Measurements from ENCODE around the gene PARD3B.

PARD3B gene

DNA sequence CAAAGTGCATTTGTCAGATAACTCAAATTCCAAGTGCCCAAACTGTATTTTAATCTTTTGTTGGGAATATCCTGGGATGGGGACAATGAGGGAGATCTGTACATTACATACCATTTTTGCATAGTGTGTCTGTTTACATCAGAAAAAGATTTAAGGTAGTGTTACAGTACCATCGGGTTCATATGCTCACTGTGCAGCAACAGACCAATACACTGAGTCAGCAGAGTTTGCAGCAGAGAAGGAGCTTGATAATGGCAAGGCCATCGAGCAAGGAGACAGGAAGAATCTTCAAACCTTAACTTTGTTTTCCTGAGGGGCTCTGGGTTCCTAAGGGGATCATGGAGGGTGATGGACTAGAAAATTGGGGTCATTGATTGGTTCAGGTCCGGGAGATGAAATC is 399.7 kb downstream of the PARD3B start:
- H3K9me3 ChIP-seq (ENCODE audit: control insufficient read depth in 1 of 2, low read length in 2 of 2): peaks cover 0 to 4% of the 10 kb centered on the region in 2 donors
- H3K27ac ChIP-seq (ENCODE audit: low read length): no peak overlapping the region

DNA sequence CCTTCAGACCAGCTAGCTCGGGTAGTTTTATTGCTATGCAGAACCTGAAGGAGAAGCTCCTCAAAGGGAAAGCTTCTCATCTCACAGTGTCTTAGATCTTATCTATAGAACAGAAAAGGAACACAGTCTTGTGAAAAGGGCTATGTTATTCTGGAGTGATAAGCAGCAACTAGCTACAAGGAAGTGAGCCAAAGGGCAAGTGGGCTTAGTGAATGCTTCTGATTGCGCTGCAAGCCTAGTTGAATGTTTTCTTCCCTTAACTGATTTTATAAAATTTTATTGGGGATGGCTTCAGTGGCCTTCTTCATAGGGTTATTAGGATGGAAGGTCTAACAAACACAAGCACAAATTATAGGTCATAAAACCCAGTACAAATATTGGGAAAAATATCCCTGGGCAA is 400.1 kb downstream of the PARD3B start:
- Histone ChIP-seq H3K27ac (ENCODE audit: low read length) (no peak overlapping the region), H3K4me3 (ENCODE audit: low read depth in 1 of 2, low read length in 2 of 2) (no peak overlapping the region), H3K36me3 (ENCODE audit: control insufficient read depth in 1 of 2, insufficient read depth in 2 of 2, low read length in 2 of 2) (no peaks in the 10 kb centered on the region), H3K9me3 (ENCODE audit: control insufficient read depth in 1 of 2, low read length in 2 of 2) (peaks cover 0 to 4% of the 10 kb centered on the region in 2 donors), H3K4me1 (ENCODE audit: control insufficient read depth in 1 of 2, insufficient read depth in 2 of 2, low read length in 2 of 2) (no peaks in the 10 kb centered on the region), H3K27me3 (ENCODE audit: low read depth, low read length) (no peaks in the 10 kb centered on the region)

More for the DNA sequence above, 399.7 kb downstream of the PARD3B start:
- Histone ChIP-seq H3K4me3 (ENCODE audit: low read depth in 1 of 2, low read length in 2 of 2) (no peak overlapping the region), H3K27me3 (ENCODE audit: low read depth, low read length) (no peaks in the 10 kb centered on the region), H3K4me1 (ENCODE audit: control insufficient read depth in 1 of 2, insufficient read depth in 2 of 2, low read length in 2 of 2) (no peaks in the 10 kb centered on the region), H3K36me3 (ENCODE audit: control insufficient read depth in 1 of 2, insufficient read depth in 2 of 2, low read length in 2 of 2) (no peaks in the 10 kb centered on the region)

DNA sequence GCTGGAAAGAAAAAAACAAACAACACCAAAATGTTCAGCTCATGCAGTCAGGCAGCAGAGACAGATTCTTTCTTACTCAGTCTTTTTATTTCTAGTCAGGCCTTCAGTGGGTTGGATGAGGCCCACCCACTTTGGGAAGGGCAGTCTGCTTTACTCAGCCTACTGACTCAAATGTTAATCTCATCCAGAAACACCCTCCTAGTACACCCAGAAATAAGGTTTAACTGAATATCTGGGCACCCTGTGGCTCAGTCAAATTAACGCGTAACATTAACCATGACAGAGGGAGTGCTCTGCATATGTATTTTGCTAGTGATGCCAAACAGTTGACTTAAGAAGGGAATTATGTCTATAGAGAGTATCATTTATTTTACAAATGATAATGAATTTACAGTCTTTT is 401.6 kb downstream of the PARD3B start:
- Histone ChIP-seq H3K4me3 (ENCODE audit: low read depth in 1 of 2, low read length in 2 of 2) (no peak overlapping the region), H3K27ac (ENCODE audit: low read length) (no peak overlapping the region), H3K36me3 (ENCODE audit: control insufficient read depth in 1 of 2, insufficient read depth in 2 of 2, low read length in 2 of 2) (no peaks in the 10 kb centered on the region), H3K4me1 (ENCODE audit: control insufficient read depth in 1 of 2, insufficient read depth in 2 of 2, low read length in 2 of 2) (no peaks in the 10 kb centered on the region), H3K27me3 (ENCODE audit: low read depth, low read length) (no peaks in the 10 kb centered on the region), H3K9me3 (ENCODE audit: control insufficient read depth in 1 of 2, low read length in 2 of 2) (peaks cover 0 to 4% of the 10 kb centered on the region in 2 donors)

DNA sequence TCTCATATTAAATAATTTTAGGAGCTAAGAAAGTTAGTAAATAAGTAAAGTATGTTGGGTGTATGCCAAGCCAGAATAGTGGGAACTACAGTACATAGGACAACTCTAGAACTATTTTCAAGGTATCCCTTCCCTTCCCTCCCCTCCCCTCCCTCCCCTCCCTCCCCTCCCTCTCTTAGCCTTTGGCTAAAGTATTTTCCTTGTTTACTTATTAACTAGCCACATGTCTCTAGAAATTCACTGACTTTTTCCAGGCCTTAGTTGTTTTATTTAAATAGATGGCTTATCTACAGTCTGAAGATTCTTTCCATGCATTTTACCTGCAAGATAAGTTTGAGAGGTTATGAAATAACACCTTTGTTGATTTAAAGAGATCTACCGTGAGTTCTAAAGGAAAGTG is 402.1 kb downstream of the PARD3B start:
- Histone ChIP-seq H3K4me3 (ENCODE audit: low read depth in 1 of 2, low read length in 2 of 2) (no peak overlapping the region), H3K36me3 (ENCODE audit: control insufficient read depth in 1 of 2, insufficient read depth in 2 of 2, low read length in 2 of 2) (no peaks in the 10 kb centered on the region), H3K4me1 (ENCODE audit: control insufficient read depth in 1 of 2, insufficient read depth in 2 of 2, low read length in 2 of 2) (no peaks in the 10 kb centered on the region), H3K27me3 (ENCODE audit: low read depth, low read length) (no peaks in the 10 kb centered on the region), H3K9me3 (ENCODE audit: control insufficient read depth in 1 of 2, low read length in 2 of 2) (peaks cover 0 to 4% of the 10 kb centered on the region in 2 donors), H3K27ac (ENCODE audit: low read length) (no peak overlapping the region)

DNA sequence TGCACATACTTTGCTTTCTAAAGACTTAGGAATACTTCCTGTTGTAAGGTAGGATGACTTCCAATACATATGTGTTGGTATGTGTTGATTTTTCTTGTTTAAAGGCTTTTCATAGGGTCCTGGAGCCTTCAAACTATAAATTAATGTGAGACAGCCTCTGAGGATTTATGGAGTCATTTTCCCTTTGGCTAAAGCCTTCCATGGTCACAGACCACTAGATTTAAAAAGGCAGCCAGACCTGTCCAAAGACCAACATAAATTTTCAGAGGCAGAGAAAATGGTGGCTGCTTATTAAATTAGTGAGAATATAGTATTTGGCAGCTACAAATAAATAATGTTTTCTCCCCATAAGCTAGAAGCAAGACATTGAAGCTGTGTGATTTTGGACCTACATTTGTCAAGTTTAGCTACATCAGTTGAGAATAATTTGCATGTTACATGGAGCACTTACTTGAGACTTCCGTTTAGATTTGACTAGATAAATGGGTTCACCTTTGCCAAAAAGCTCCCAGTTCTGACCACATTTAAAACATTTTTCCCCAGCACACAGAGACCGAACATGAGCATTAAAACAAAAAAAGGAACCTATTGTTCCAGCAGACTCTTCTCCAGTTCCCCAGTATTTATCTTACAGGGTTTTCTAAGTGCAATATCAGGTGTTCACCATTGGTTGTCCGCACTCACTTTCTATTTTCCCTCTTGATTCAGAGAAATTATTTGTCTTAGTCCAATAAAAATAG is 402.9 kb downstream of the PARD3B start:
- Histone ChIP-seq H3K36me3 (ENCODE audit: control insufficient read depth in 1 of 2, insufficient read depth in 2 of 2, low read length in 2 of 2) (no peaks in the 10 kb centered on the region), H3K27ac (ENCODE audit: low read length) (no peak overlapping the region), H3K4me1 (ENCODE audit: control insufficient read depth in 1 of 2, insufficient read depth in 2 of 2, low read length in 2 of 2) (no peaks in the 10 kb centered on the region), H3K9me3 (ENCODE audit: control insufficient read depth in 1 of 2, low read length in 2 of 2) (peaks cover 0 to 4% of the 10 kb centered on the region in 2 donors), H3K27me3 (ENCODE audit: low read depth, low read length) (no peaks in the 10 kb centered on the region), H3K4me3 (ENCODE audit: low read depth in 1 of 2, low read length in 2 of 2) (no peak overlapping the region)

DNA sequence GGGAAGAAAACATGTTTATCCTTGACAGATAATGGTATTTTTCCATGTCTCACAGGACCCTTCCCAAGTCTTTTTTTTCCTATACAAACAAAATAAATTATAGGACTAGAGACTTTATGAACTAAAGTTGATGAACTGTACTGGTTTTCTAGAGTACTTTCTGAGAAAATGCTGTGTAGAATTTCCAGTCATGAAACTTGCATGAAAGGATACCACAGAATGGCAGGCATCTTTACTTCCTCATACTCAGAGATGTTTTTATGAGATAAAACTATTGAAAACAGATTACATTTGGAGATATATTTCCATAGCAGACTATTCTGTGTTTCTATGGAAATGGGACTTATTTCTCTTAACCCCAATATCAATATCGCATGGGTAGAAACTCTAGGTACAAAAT is 403.5 kb downstream of the PARD3B start:
- H3K27me3 ChIP-seq (ENCODE audit: low read depth, low read length): no peaks in the 10 kb centered on the region
- H3K27ac ChIP-seq (ENCODE audit: low read length): no peak overlapping the region
- no peaks in the 10 kb centered on the region for H3K4me1 ChIP-seq (ENCODE audit: control insufficient read depth in 1 of 2, insufficient read depth in 2 of 2, low read length in 2 of 2)
- H3K9me3 ChIP-seq (ENCODE audit: control insufficient read depth in 1 of 2, low read length in 2 of 2): peaks cover 0 to 4% of the 10 kb centered on the region in 2 donors
- H3K36me3 ChIP-seq (ENCODE audit: control insufficient read depth in 1 of 2, insufficient read depth in 2 of 2, low read length in 2 of 2): no peaks in the 10 kb centered on the region
- no peak overlapping the region for H3K4me3 ChIP-seq (ENCODE audit: low read depth in 1 of 2, low read length in 2 of 2)

DNA sequence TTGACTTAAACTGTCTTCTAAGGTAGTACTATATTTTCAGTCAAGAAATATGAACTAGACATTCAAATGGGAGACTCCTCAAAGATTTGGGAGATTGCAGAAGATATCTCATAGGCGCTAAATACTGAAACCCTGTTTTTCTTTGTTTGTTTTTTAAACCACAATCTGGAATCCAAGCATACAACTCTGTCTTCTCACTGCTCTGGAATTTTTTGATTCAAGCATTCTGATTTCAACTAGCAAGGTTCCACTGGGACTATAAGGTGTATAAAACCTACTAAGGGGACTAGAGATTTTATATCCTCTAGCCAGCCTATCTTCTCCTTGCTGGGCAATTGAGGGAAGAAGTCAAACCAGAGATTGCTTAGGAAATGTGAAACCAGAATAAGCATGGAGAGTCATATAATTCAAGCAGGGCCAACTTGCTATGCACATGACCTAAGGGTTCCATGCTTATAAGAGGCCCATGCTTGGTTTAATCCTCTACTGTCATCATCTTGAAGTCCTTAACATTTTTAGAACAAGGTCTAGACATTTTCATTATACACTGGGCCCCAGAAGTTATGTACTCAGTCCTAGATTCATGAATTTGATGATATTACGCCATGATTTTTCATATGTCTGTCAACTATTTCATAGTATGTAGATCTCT is 405.5 kb downstream of the PARD3B start:
- Histone ChIP-seq H3K27me3 (ENCODE audit: low read depth, low read length) (no peaks in the 10 kb centered on the region), H3K27ac (ENCODE audit: low read length) (no peak overlapping the region)

DNA sequence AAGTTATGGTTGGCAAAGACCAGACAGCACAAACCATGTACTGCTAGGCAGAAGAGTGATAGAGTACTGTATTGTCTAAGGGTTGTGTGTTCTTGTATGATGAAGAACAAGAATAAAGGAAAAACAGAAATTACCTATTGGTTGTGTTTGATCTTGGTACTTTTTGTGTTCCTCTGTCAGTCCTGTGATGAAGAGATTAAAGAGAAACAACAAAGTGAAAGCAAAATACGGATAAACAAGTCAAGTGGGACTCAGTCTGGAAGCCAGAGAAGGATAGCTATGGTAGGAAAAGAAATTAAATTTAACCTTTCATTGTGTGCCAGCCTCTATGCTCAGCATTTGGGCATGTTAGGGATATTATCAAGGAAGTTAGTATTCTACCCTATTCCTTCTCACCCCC is 413.1 kb downstream of the PARD3B start:
- Histone ChIP-seq H3K27me3 (ENCODE audit: low read depth, low read length) (no peaks in the 10 kb centered on the region), H3K36me3 (ENCODE audit: control insufficient read depth in 1 of 2, insufficient read depth in 2 of 2, low read length in 2 of 2) (no peaks in the 10 kb centered on the region), H3K27ac (ENCODE audit: low read length) (no peak overlapping the region), H3K4me1 (ENCODE audit: control insufficient read depth in 1 of 2, insufficient read depth in 2 of 2, low read length in 2 of 2) (no peaks in the 10 kb centered on the region), H3K9me3 (ENCODE audit: control insufficient read depth in 1 of 2, low read length in 2 of 2) (no peaks in the 10 kb centered on the region), H3K4me3 (ENCODE audit: low read depth in 1 of 2, low read length in 2 of 2) (no peak overlapping the region)

More for the DNA sequence above, 405.5 kb downstream of the PARD3B start:
- no peaks in the 10 kb centered on the region for H3K4me1 ChIP-seq (ENCODE audit: control insufficient read depth in 1 of 2, insufficient read depth in 2 of 2, low read length in 2 of 2)
- H3K4me3 ChIP-seq (ENCODE audit: low read depth in 1 of 2, low read length in 2 of 2): no peak overlapping the region
- H3K36me3 ChIP-seq (ENCODE audit: control insufficient read depth in 1 of 2, insufficient read depth in 2 of 2, low read length in 2 of 2): no peaks in the 10 kb centered on the region
- no peaks in the 10 kb centered on the region for H3K9me3 ChIP-seq (ENCODE audit: control insufficient read depth in 1 of 2, low read length in 2 of 2)

DNA sequence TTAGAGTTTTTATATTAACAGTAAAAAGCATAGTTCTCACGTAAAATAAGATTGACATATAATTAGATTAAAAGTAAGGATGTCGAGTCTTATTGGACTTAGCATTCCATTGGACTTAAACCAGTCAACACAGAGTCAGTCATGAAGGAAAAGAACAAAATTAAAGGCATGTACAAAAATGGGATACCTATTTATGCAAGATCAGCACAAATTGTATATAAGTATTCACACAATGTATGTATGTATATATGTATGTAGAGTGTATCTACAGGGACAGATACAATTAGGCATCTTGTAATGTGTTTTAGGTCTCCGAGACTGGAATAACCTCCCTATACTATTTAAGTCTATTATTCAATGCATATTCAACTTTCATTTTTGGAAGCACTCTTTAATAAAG is 419.1 kb downstream of the PARD3B start:
- Histone ChIP-seq H3K4me1 (ENCODE audit: control insufficient read depth in 1 of 2, insufficient read depth in 2 of 2, low read length in 2 of 2) (peaks cover 0 to 19% of the 10 kb centered on the region in 2 donors), H3K4me3 (ENCODE audit: low read depth in 1 of 2, low read length in 2 of 2) (no peak overlapping the region), H3K27me3 (ENCODE audit: low read depth, low read length) (no peaks in the 10 kb centered on the region)

DNA sequence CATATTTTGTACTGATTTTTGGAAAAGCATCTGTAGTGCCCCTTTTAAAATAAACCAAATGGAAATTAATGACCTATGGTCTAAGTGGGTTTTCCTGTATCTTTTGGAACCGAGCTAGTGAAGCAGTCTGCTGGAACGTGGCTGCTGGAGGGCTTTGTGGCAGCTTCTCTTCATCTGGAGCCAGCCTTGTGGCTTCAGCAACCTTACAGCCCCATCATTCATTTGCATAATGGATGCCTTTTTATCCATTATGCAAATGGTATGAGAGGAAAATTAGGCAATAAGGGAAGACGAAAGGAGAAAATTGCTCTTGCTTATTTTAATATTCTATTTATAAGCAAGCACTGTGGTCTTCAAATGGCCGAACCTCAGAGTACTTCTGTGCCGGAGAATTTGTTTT is 421.0 kb downstream of the PARD3B start:
- H3K27me3 ChIP-seq (ENCODE audit: low read depth, low read length): no peaks in the 10 kb centered on the region
- H3K9me3 ChIP-seq (ENCODE audit: control insufficient read depth in 1 of 2, low read length in 2 of 2): no peaks in the 10 kb centered on the region
- no peak overlapping the region for H3K27ac ChIP-seq (ENCODE audit: low read length)
- no peak overlapping the region for H3K4me3 ChIP-seq (ENCODE audit: low read depth in 1 of 2, low read length in 2 of 2)
- H3K36me3 ChIP-seq (ENCODE audit: control insufficient read depth in 1 of 2, insufficient read depth in 2 of 2, low read length in 2 of 2): no peaks in the 10 kb centered on the region
- peaks cover 0 to 19% of the 10 kb centered on the region in 2 donors for H3K4me1 ChIP-seq (ENCODE audit: control insufficient read depth in 1 of 2, insufficient read depth in 2 of 2, low read length in 2 of 2)

More for the DNA sequence above, 419.1 kb downstream of the PARD3B start:
- Histone ChIP-seq H3K27ac (ENCODE audit: low read length) (no peak overlapping the region), H3K9me3 (ENCODE audit: control insufficient read depth in 1 of 2, low read length in 2 of 2) (no peaks in the 10 kb centered on the region), H3K36me3 (ENCODE audit: control insufficient read depth in 1 of 2, insufficient read depth in 2 of 2, low read length in 2 of 2) (no peaks in the 10 kb centered on the region)

DNA sequence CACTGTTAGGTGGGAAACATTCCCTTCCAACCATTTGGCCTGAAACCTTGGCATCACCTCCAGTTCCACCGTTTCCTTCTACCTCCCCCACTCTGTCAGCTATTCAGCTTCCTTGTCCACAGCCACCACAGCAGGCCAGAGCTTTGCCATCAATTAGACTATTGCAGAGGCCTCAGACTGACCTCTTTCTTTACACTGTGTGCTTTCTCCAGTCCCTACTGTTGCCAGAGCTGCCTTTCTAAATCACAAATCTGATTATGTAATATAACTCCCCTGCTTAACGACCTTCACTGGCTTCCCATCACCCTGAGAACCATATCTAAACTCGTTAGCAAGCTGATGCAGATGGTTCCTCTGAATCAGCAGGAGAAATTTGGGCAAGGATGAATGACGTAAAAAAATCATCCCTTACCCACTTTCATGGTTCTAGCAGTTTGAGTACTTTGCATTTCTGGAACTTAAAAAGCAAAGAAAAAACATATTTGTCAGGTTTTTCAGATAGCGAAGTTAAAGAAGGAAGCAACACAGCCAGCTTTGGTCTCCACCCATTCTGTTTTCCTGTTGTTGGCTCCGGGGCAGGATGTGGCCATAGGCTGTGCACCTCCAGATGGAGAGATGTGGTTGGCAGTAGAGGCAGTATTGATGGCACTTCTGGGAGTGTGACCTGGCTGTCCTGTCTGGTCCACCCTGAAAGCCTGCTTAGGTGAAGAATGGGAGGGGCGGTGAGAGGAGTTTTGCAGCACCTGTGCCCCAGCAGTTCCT is 422.1 kb downstream of the PARD3B start:
- no peaks in the 10 kb centered on the region for H3K36me3 ChIP-seq (ENCODE audit: control insufficient read depth in 1 of 2, insufficient read depth in 2 of 2, low read length in 2 of 2)
- H3K27ac ChIP-seq (ENCODE audit: low read length): no peak overlapping the region
- no peak overlapping the region for H3K4me3 ChIP-seq (ENCODE audit: low read depth in 1 of 2, low read length in 2 of 2)

More for the DNA sequence above, 422.1 kb downstream of the PARD3B start:
- peaks cover 0 to 25% of the 10 kb centered on the region in 2 donors for H3K4me1 ChIP-seq (ENCODE audit: control insufficient read depth in 1 of 2, insufficient read depth in 2 of 2, low read length in 2 of 2)
- no peaks in the 10 kb centered on the region for H3K27me3 ChIP-seq (ENCODE audit: low read depth, low read length)
- no peaks in the 10 kb centered on the region for H3K9me3 ChIP-seq (ENCODE audit: control insufficient read depth in 1 of 2, low read length in 2 of 2)
